ENCODE measurements around the gene GRID1. TPM values are rescaled to one million over a fixed set of nuclear protein-coding genes. Genes with fewer than 3 reads are reported as not detected.
"Not testable (repeated sequence)": the region's sequence is repeated elsewhere in the genome, so short reads cannot be mapped to it uniquely, and the experiment has no call there.

The GRID1 gene
- total RNA-seq, 1 experiment from 2014 or later: 0.07 TPM

DNA sequence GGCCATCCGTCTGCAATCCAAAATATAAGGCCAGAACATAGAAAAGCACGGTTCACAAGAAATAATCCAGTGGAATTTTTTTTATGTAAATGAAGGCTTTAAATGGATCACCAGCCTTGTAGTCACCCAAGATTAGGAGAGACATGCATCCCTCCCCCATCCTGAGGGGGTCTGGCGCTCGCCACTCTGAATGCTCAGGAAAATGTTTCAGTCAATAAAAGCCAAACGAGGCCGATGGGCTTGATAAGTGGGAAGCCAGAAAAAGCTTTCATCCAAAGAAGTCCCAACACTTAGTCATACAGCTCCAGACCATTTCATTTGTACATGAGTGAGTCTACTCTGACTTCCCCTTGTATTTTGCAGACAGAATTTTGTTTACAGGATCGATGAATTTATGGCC is 631.8 kb downstream of the GRID1 start:
- H3K4me2 ChIP-seq (ENCODE audit: low read depth, low read length, poor library complexity, severe bottlenecking): no peak overlapping the region
- H3K9ac ChIP-seq (ENCODE audit: low read length): no peak overlapping the region
- H4K20me1 ChIP-seq (ENCODE audit: insufficient read depth, low read depth, low read length): no peaks in the 10 kb centered on the region
- no peak overlapping the region for H2AFZ ChIP-seq (ENCODE audit: low read length)
- H3K9me3 ChIP-seq (ENCODE audit: low read length): no peaks in the 10 kb centered on the region
- no peaks in the 10 kb centered on the region for H3K79me2 ChIP-seq (ENCODE audit: low read length)
- H3K27me3 ChIP-seq (ENCODE audit: low read length): no peaks in the 10 kb centered on the region
- DNase-seq: no peak
- no peaks in the 10 kb centered on the region for H3K9me2 ChIP-seq (replicated peaks; ENCODE audit: insufficient read depth, low read length)
- H3K4me1 ChIP-seq (ENCODE audit: low read length): no peaks in the 10 kb centered on the region
- no peak overlapping the region for H3K4me3 ChIP-seq (ENCODE audit: low read length)
- H3K36me3 ChIP-seq (ENCODE audit: insufficient read depth, low read length): no peaks in the 10 kb centered on the region
- H3K27ac ChIP-seq (ENCODE audit: low read length): no peak overlapping the region

DNA sequence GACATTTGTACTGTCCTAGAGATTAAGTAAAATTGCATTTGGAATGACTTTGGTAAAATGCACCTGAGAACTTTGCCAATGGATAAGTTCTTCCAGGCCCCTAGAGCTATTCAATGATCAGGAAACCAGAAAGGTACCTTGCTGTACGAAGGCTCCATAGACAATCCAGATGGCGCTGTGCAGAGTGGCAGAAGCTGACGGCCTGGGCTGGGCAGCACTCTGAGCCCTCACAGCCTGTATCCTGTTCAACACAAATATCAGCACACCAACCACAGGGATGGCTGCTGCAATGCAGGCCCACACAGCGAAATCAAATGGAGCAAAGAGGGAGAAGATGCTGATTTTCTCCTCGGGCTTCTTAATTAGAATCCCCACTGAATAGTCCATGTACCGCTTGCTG is 642.4 kb downstream of the GRID1 start:
- no peak for DNase-seq
- Histone ChIP-seq H3K9me3 (ENCODE audit: low read length) (no peaks in the 10 kb centered on the region), H2AFZ (ENCODE audit: low read length) (no peak overlapping the region), H3K9me2 (replicated peaks; ENCODE audit: insufficient read depth, low read length) (no peaks in the 10 kb centered on the region), H3K4me1 (ENCODE audit: low read length) (no peaks in the 10 kb centered on the region), H4K20me1 (ENCODE audit: insufficient read depth, low read depth, low read length) (no peaks in the 10 kb centered on the region), H3K4me3 (ENCODE audit: low read length) (no peak overlapping the region), H3K36me3 (ENCODE audit: insufficient read depth, low read length) (no peaks in the 10 kb centered on the region), H3K9ac (ENCODE audit: low read length) (no peak overlapping the region), H3K27me3 (ENCODE audit: low read length) (no peaks in the 10 kb centered on the region), H3K4me2 (ENCODE audit: low read depth, low read length, poor library complexity, severe bottlenecking) (no peak overlapping the region), H3K27ac (ENCODE audit: low read length) (no peak overlapping the region), H3K79me2 (ENCODE audit: low read length) (no peaks in the 10 kb centered on the region)

DNA sequence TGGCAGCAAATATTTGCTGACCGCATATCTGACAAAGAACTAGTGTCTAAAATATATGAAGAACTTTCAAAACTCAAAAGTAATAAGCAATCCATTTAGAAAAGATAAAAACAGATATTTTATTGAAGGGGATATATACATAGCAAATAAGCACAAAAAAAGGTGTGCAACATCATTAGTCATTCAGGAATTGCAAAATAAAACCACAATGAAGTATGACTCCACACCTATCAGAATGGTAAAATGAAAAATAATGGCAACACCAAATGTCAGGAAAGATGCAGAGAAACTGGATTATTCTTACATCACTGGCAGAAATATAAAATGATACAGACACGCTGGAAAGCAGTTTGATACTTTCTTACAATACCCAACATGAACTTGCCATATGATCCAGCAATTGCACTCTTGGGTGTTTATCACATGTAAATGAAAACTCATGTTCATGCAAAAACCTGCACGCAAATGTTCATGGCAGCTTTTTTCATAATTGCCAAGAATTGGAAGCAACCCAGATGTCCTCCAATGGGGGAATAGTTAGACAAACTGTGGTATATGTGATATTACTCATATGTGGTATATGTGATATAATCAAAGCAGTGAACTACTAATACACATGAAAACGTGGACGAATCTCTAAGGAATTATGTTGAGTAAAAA is 645.5 kb downstream of the GRID1 start:
- H3K9me3 ChIP-seq (ENCODE audit: low read length): no peaks in the 10 kb centered on the region
- H3K36me3 ChIP-seq (ENCODE audit: insufficient read depth, low read length): no peaks in the 10 kb centered on the region
- H3K27ac ChIP-seq (ENCODE audit: low read length): no peak overlapping the region
- no peaks in the 10 kb centered on the region for H3K9me2 ChIP-seq (replicated peaks; ENCODE audit: insufficient read depth, low read length)
- H2AFZ ChIP-seq (ENCODE audit: low read length): no peak overlapping the region
- H3K4me1 ChIP-seq (ENCODE audit: low read length): no peaks in the 10 kb centered on the region
- no peak overlapping the region for H3K4me2 ChIP-seq (ENCODE audit: low read depth, low read length, poor library complexity, severe bottlenecking)
- H3K9ac ChIP-seq (ENCODE audit: low read length): no peak overlapping the region
- no peaks in the 10 kb centered on the region for H4K20me1 ChIP-seq (ENCODE audit: insufficient read depth, low read depth, low read length)
- H3K4me3 ChIP-seq (ENCODE audit: low read length): no peak overlapping the region
- no peaks in the 10 kb centered on the region for H3K27me3 ChIP-seq (ENCODE audit: low read length)
- no peak for DNase-seq
- no peaks in the 10 kb centered on the region for H3K79me2 ChIP-seq (ENCODE audit: low read length)

DNA sequence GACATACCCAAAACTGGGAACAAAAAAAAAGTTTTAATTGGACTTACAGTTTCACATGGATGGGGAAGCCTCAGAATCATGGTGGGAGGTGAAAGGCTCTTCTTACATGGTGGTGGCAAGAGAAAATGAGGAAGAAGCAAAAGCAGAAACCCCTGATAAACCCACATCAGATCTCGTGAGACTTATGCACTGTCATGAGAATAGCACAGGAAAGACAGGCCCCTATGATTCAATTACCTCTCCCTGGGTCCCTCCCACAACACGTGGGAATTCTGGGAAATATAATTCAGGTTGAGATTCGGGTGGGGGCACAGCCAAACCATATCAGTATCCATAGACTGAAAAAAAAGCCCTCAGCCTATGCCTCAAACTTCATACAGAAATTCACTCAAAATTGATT is 647.2 kb downstream of the GRID1 start:
- H4K20me1 ChIP-seq (ENCODE audit: insufficient read depth, low read depth, low read length): no peaks in the 10 kb centered on the region
- H3K9ac ChIP-seq (ENCODE audit: low read length): no peak overlapping the region
- H3K9me3 ChIP-seq (ENCODE audit: low read length): no peaks in the 10 kb centered on the region
- no peak overlapping the region for H2AFZ ChIP-seq (ENCODE audit: low read length)
- H3K9me2 ChIP-seq (replicated peaks; ENCODE audit: insufficient read depth, low read length): no peaks in the 10 kb centered on the region
- no peaks in the 10 kb centered on the region for H3K4me1 ChIP-seq (ENCODE audit: low read length)
- no peaks in the 10 kb centered on the region for H3K36me3 ChIP-seq (ENCODE audit: insufficient read depth, low read length)
- no peaks in the 10 kb centered on the region for H3K79me2 ChIP-seq (ENCODE audit: low read length)
- no peaks in the 10 kb centered on the region for H3K27me3 ChIP-seq (ENCODE audit: low read length)
- DNase-seq: no peak
- no peak overlapping the region for H3K4me2 ChIP-seq (ENCODE audit: low read depth, low read length, poor library complexity, severe bottlenecking)
- no peak overlapping the region for H3K4me3 ChIP-seq (ENCODE audit: low read length)
- no peak overlapping the region for H3K27ac ChIP-seq (ENCODE audit: low read length)

DNA sequence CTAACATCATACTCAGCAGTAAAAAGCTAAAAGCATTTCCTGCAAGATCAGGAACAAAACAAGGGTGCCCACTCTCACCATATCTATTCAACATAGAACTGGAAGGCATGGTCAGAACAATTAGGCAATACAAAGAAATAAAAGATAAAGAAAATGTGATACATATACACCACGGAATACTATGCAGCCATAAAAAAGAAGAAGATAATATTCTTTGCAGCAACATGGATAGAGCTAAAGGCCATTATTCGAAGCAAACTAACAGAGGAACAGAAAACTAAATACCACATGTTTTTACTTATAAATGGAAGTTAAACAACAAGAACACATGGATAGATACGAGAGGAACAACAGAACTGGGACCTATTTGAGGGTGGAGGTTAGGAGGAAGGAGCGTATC is 652.7 kb downstream of the GRID1 start:
- Histone ChIP-seq H3K27ac (ENCODE audit: low read length) (no peak overlapping the region), H3K9me2 (replicated peaks; ENCODE audit: insufficient read depth, low read length) (no peaks in the 10 kb centered on the region), H3K79me2 (ENCODE audit: low read length) (no peaks in the 10 kb centered on the region), H3K9me3 (ENCODE audit: low read length) (no peaks in the 10 kb centered on the region), H3K4me3 (ENCODE audit: low read length) (no peak overlapping the region), H3K36me3 (ENCODE audit: insufficient read depth, low read length) (no peaks in the 10 kb centered on the region), H3K4me2 (ENCODE audit: low read depth, low read length, poor library complexity, severe bottlenecking) (no peak overlapping the region), H3K9ac (ENCODE audit: low read length) (no peak overlapping the region), H2AFZ (ENCODE audit: low read length) (no peak overlapping the region), H3K27me3 (ENCODE audit: low read length) (no peaks in the 10 kb centered on the region), H3K4me1 (ENCODE audit: low read length) (no peaks in the 10 kb centered on the region), H4K20me1 (ENCODE audit: insufficient read depth, low read depth, low read length) (no peaks in the 10 kb centered on the region)
- no peak for DNase-seq

DNA sequence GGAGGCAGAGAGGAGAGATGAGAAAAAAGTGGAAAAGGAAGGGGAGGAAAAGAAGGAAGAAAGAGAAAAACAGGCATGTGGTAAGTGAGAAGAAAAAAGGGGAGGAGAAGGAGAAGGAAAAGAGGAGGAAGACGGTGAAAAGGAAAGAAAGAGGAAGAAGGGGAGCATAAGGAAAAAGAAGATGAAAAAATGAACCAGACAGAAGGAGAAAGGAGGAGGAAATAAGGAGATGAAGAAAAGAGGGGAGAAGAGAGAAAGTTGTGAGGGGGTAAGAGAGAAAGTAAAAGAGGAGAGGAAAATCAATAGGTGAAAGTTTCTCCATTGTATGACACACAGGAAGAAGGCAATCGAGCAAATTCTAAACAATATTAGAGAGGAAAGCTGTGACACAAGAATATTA is 663.8 kb downstream of the GRID1 start:
- Histone ChIP-seq H3K36me3 (ENCODE audit: insufficient read depth, low read length) (no peaks in the 10 kb centered on the region), H3K79me2 (ENCODE audit: low read length) (no peaks in the 10 kb centered on the region), H3K4me3 (ENCODE audit: low read length) (no peak overlapping the region), H2AFZ (ENCODE audit: low read length) (no peak overlapping the region), H3K9me2 (replicated peaks; ENCODE audit: insufficient read depth, low read length) (no peaks in the 10 kb centered on the region), H3K4me2 (ENCODE audit: low read depth, low read length, poor library complexity, severe bottlenecking) (no peak overlapping the region), H3K27me3 (ENCODE audit: low read length) (no peaks in the 10 kb centered on the region), H3K4me1 (ENCODE audit: low read length) (no peaks in the 10 kb centered on the region), H4K20me1 (ENCODE audit: insufficient read depth, low read depth, low read length) (no peaks in the 10 kb centered on the region), H3K27ac (ENCODE audit: low read length) (no peak overlapping the region), H3K9ac (ENCODE audit: low read length) (no peak overlapping the region), H3K9me3 (ENCODE audit: low read length) (no peaks in the 10 kb centered on the region)
- no peak for DNase-seq

DNA sequence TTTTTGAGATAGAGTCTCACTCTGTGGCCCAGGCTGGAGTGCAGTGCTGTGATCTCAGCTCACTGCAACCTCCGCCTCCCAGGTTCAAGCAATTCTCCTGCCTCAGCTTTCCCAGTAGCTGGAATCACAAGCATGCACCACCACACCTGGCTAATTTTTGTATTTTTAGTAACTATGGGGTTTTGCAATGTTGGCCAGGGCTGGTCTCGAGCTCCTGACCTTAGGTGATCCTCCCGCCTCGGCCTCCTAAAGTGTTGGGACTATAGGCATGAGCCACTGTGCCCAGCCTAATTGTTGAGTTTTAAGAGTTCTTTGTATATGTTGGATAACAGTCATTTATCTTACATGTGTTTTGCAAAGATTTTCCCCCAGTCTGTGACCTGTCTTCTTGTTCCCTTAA is 667.5 kb downstream of the GRID1 start:
- DNase-seq; H3K36me3 ChIP-seq (ENCODE audit: insufficient read depth, low read length); H4K20me1 ChIP-seq (ENCODE audit: insufficient read depth, low read depth, low read length); H3K79me2 ChIP-seq (ENCODE audit: low read length); H3K4me3 ChIP-seq (ENCODE audit: low read length); H3K9me3 ChIP-seq (ENCODE audit: low read length); H3K4me1 ChIP-seq (ENCODE audit: low read length); H3K9me2 ChIP-seq (replicated peaks; ENCODE audit: insufficient read depth, low read length); H3K9ac ChIP-seq (ENCODE audit: low read length); H2AFZ ChIP-seq (ENCODE audit: low read length); H3K27me3 ChIP-seq (ENCODE audit: low read length); H3K4me2 ChIP-seq (ENCODE audit: low read depth, low read length, poor library complexity, severe bottlenecking); H3K27ac ChIP-seq (ENCODE audit: low read length): not testable (repeated sequence)

DNA sequence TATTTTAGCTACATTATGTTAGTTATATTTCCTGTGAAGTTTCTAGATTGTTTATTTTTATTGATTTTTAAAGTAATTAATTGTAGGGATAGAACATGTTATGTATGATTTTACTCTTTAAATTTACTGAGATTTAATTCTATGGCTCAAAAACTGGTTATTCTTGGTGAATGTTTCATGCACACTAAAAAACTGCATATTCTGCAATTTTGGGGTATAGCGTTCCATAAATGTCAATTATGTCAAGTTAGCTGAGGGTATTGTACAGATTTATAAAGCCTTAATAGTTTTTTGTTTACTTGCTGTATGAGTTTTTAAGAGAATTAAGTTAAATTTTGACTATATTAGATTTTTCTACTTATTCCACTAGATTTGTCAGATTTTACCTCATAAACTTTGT is 669.7 kb downstream of the GRID1 start:
- Histone ChIP-seq H3K27ac (ENCODE audit: low read length) (no peak overlapping the region), H4K20me1 (ENCODE audit: insufficient read depth, low read depth, low read length) (no peaks in the 10 kb centered on the region), H3K36me3 (ENCODE audit: insufficient read depth, low read length) (no peaks in the 10 kb centered on the region), H3K4me3 (ENCODE audit: low read length) (no peak overlapping the region), H3K4me2 (ENCODE audit: low read depth, low read length, poor library complexity, severe bottlenecking) (no peak overlapping the region), H3K9me2 (replicated peaks; ENCODE audit: insufficient read depth, low read length) (no peaks in the 10 kb centered on the region), H3K27me3 (ENCODE audit: low read length) (no peaks in the 10 kb centered on the region), H3K79me2 (ENCODE audit: low read length) (no peaks in the 10 kb centered on the region), H3K9me3 (ENCODE audit: low read length) (no peaks in the 10 kb centered on the region), H3K4me1 (ENCODE audit: low read length) (no peaks in the 10 kb centered on the region), H2AFZ (ENCODE audit: low read length) (no peak overlapping the region), H3K9ac (ENCODE audit: low read length) (no peak overlapping the region)
- DNase-seq: no peak

DNA sequence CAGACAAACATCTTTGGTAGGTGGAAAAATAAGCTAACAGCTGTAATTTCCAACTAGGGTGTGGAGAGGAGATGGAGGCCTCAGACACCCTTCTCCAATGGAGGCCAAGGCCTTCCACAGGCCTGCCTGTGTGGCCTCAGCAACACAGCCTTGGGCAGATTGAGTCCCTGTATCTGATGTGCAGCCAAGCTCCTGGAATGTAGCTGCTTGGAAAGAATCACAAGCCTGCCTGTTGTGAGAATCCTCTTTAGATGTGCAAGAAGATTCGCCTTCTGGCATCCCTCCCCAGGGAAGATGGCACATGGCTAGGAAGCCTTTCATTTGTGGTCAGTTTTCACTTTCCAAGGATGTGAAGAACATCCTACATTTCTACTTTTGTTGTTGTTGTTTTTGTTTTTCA is 684.0 kb downstream of the GRID1 start:
- H3K27ac ChIP-seq (ENCODE audit: low read length): no peak overlapping the region
- H4K20me1 ChIP-seq (ENCODE audit: insufficient read depth, low read depth, low read length): no peaks in the 10 kb centered on the region
- H2AFZ ChIP-seq (ENCODE audit: low read length): no peak overlapping the region
- no peaks in the 10 kb centered on the region for H3K36me3 ChIP-seq (ENCODE audit: insufficient read depth, low read length)
- no peak overlapping the region for H3K9ac ChIP-seq (ENCODE audit: low read length)
- no peak overlapping the region for H3K4me2 ChIP-seq (ENCODE audit: low read depth, low read length, poor library complexity, severe bottlenecking)
- no peaks in the 10 kb centered on the region for H3K27me3 ChIP-seq (ENCODE audit: low read length)
- no peak for DNase-seq
- H3K9me3 ChIP-seq (ENCODE audit: low read length): no peaks in the 10 kb centered on the region
- no peak overlapping the region for H3K4me3 ChIP-seq (ENCODE audit: low read length)
- no peaks in the 10 kb centered on the region for H3K79me2 ChIP-seq (ENCODE audit: low read length)
- no peaks in the 10 kb centered on the region for H3K9me2 ChIP-seq (replicated peaks; ENCODE audit: insufficient read depth, low read length)
- no peaks in the 10 kb centered on the region for H3K4me1 ChIP-seq (ENCODE audit: low read length)

All from Karpas-422 (cell line).